Right ventricle myocardium superior (tissue), 1 donor: Measurements from ENCODE around the gene ADAMTS19. TPM values are rescaled to one million over a fixed set of nuclear protein-coding genes. Genes with fewer than 3 reads are reported as not detected.

ENCODE experiments used
- ATAC-seq: fragments of 200-7000 bp; cut with Tn5 transposase; one replicate; pipeline ENCODE4 v1.9.1; 2020; ENCODE audit warnings: mild to moderate bottlenecking; ENCODE audit not compliant: poor library complexity
- DNase-seq: peaks from one replicate; pipeline ENCODE4 v3.0.0-alpha.2; 2020
- intact Hi-C: fragments of 100-400 bp; cut with DNase I; formaldehyde crosslinking; loops from one replicate; pipeline ENCODE4 v1.11.2; 2022
- total RNA-seq: library from RNA; stranded (reverse); fragmentation: NEBNext Ultra II Directional; extraction: Animal tissue kit (Norgen Biotek cat#: 25700); gene quantifications from one replicate; pipeline ENCODE4 v1.2.1, GENCODE V29; 2021
- donor health status: DM: no; HTN: yes; CAD: no; lungs with severe emphysema.

Gene ADAMTS19
- total RNA-seq, 1 donor from 2014 or later = 0.81 TPM

GRCh38 chr5:129639331-129639730 lies 179.2 kb downstream of the ADAMTS19 start:
- ATAC-seq = no peak
- intact Hi-C loops = no loop called here
- DNase-seq = no peak

DNA sequence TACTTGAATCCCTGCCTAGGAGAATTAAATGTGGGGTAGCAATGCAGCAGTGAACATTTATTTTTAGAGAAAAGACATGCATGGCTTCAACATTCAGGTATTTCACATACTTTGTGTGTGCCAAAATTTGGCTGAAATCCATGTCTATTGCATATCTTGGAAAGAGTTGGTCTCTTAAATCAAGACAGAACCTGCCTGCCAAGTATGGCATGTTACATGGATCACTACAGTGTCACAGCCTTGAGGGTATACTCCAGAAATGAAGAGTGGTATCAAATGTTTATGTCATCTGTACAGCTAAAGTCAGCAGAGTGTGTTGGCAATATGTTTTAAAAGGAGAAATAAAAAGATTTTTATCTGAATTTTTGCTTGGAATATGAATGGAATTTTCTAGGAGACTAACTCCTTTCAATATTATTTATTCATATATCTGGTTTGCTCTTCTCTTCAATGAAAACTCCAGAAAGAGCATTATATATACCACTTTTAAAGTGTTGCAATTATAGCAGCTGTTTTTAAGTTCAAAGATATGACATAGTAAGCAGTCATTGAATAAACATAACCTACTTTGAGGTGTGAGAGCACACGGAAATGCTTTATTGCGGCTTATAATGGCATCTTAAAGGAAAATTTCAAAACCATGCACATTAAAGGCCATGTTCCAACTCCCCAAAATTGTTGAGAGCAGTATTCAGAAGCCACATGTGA lies 192.4 kb downstream of the ADAMTS19 start:
- no peak for DNase-seq
- intact Hi-C loops = no loop called here
- no peak for ATAC-seq

DNA sequence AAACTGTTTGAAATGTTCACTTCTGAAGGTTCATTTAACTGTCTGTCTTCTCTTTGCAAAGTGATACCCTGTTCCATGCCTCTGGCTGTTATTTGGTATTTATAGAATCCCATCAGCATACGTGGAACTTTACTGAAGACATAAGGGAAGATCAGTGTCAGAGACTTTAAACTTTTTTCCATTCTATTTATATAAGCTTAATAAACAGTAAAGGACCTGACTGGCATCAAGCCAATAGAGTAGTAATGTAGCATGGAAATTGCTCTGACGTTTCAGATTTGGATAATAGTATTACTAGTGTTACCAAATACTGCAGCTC lies 192.9 kb downstream of the ADAMTS19 start:
- no peak for ATAC-seq

GRCh38 chr5:129653442-129653841 lies 193.3 kb downstream of the ADAMTS19 start:
- intact Hi-C loops = no loop called here
- DNase-seq (no peak), ATAC-seq (no peak)

More for the DNA sequence above, 192.9 kb downstream of the ADAMTS19 start:
- intact Hi-C loops = no loop called here
- no peak for DNase-seq

GRCh38 chr5:129656952-129657351 lies 196.9 kb downstream of the ADAMTS19 start:
- ATAC-seq = no peak
- intact Hi-C loops = no loop called here
- DNase-seq = no peak

- ATAC-seq = no peak
- no peak for DNase-seq
Observed at GRCh38 chr5:129658801-129659200, 198.7 kb downstream of the ADAMTS19 start.

DNA sequence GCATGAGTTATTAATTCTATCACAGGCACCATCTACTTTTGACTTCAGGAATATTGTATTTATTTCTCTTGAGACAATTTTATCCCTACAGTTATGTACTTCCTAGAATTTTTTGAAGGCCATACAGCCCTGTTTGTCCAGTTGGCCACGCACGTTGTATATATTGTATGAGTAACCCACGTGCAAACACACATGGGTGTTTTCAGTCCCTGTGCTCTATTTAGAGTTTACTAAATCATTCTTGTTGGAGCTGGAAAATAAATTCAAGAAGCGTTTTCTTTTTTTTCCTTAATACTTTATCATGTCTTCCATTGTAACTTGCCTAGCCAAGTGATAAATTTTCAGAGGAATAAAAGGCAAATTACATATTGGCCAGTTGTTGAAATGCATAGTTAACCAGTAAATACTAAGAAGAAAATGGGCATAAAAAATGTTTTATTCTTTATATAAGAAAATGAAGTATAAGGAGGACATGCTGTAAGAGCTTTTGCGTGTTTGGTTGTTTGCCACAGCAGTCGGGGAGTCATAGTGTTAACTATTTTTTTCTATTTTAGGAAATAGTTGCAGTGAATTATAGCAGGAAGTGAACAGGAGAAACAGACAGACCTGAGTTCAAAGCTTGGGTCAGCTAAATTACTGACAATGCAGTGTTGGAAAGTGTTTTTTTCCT lies 201.4 kb downstream of the ADAMTS19 start:
- DNase-seq = no peak

More at GRCh38 chr5:129658801-129659200, 198.7 kb downstream of the ADAMTS19 start:
- intact Hi-C loops = no loop called here

DNA sequence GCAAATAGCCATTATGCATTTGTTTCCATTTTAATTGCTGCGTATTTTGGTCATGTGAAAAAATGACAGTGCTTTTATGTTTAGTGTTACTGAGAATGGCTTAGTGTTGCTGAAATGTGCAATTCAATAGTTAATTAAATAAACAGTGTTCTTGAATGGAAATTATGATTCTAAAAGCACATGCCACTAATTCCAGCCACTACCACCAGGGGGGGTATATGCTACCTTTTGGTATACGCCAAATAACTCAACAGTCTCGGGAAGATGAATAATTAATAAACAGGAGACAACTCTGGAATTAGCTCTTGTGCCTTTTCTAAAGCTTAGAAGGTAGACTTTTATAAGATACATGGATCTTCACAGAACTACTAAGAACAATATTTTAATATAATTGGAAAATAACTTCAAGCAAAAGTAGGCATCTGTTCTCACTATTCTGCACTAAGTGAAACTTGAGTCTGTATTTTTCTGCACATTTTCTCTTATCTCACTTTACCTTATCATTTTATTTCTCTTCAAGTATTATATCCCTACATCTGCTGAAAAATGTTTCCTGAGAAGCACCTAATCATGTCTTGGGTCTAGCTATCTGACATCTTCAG lies 204.3 kb downstream of the ADAMTS19 start:
- intact Hi-C loops = no loop called here
- ATAC-seq (no peak), DNase-seq (peak; percentile 39)

More for the DNA sequence above, 201.4 kb downstream of the ADAMTS19 start:
- intact Hi-C loops = no loop called here
- no peak for ATAC-seq

DNA sequence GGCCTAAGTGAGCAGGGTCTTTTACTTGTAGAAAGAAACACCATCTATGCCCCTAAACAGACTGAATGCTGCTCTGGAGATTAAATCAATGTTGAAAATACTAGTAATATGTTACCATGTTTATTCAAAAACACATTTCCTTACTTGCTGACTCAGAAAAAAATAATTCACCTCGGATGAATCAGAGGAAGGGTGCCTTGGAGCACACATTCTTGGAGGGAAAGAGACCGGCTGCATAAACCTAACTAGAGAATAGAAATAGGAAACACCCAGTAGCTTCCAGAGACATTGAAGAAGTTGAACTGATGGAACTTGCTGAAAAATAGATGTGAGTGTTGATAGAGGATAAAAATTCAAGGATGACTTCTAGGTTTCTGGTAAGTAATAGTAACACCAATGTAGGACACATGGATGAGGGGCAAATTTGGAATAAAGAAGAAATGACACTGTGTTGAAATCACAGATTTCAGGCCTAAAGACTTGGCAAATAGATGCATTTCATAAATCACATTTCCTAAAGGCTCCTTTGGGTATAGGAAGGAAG lies 210.9 kb downstream of the ADAMTS19 start:
- ATAC-seq = no peak
- DNase-seq = no peak
- intact Hi-C loops = no loop called here

DNA sequence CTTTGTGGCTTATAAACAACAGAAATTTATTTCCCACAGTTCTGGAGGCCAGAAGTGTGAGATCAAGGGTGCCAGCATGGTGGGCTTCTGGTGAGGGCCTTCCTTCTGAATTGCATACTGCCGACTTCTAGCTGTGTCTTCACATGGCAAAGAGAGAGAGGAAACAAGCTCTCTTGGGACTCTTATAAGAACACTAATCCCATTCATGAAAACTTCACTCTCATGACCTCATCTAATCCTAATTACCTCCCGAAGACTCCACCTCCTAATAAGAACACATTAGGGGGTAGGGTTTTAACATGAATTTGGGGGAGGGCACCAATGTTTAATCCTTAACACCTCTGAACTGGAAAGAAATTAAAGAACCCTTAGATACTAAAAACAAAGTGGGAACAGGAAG lies 211.9 kb downstream of the ADAMTS19 start:
- intact Hi-C loops = no loop called here
- DNase-seq (no peak), ATAC-seq (no peak)

GRCh38 chr5:129679671-129680070 lies 219.6 kb downstream of the ADAMTS19 start:
- DNase-seq (no peak), ATAC-seq (no peak)
- intact Hi-C loops = no loop called here

GRCh38 chr5:129687941-129688340 lies 227.8 kb downstream of the ADAMTS19 start:
- ATAC-seq = no peak
- intact Hi-C loops = no loop called here

GRCh38 chr5:129689045-129689444 lies 228.9 kb downstream of the ADAMTS19 start:
- intact Hi-C loops = no loop called here
- ATAC-seq (no peak), DNase-seq (no peak)

More at GRCh38 chr5:129687941-129688340, 227.8 kb downstream of the ADAMTS19 start:
- no peak for DNase-seq

- intact Hi-C loops = no loop called here
- ATAC-seq = no peak
- DNase-seq = no peak
Observed at GRCh38 chr5:129691220-129691619, 231.1 kb downstream of the ADAMTS19 start.

- intact Hi-C loops = no loop called here
- ATAC-seq (no peak), DNase-seq (no peak)
Observed at GRCh38 chr5:129696636-129697035, 236.5 kb downstream of the ADAMTS19 start.

GRCh38 chr5:129698661-129699060 lies 238.6 kb downstream of the ADAMTS19 start:
- intact Hi-C loops = no loop called here
- DNase-seq = no peak
- ATAC-seq = no peak

- no peak for ATAC-seq
- intact Hi-C loops = no loop called here
- no peak for DNase-seq
Observed at GRCh38 chr5:129716235-129716634, 256.1 kb downstream of the ADAMTS19 start.

GRCh38 chr5:129716651-129717050 lies 256.6 kb downstream of the ADAMTS19 start:
- intact Hi-C loops = no loop called here
- no peak for DNase-seq
- ATAC-seq = no peak

GRCh38 chr5:129717751-129718310 lies 257.7 kb downstream of the ADAMTS19 start:
- ATAC-seq (no peak), DNase-seq (no peak)
- intact Hi-C loops = no loop called here
